Choroid plexus epithelial cell (primary cell): ENCODE results near the gene TRIM33.

Source experiments
- DNase-seq: peaks from one replicate; pipeline ENCODE4 v3.0.0-alpha.2; 2010; ENCODE audit warnings: low read depth
- H3K4me3 ChIP-seq: 2 replicates; pipeline ENCODE4 v1.5.1; 2011; ENCODE audit warnings: low read depth, mild to moderate bottlenecking, control low read depth, low read length, moderate library complexity
- TF ChIP-seq, protein P1 (sequence below): conservative IDR thresholded peaks from 2 replicates; pipeline ENCODE4 v1.5.1; 2011; ENCODE audit warnings: low read depth, mild to moderate bottlenecking, control low read depth, inconsistent platforms, low read length, moderate library complexity

TRIM33 gene

GRCh38 chr1:114503916-114504422 is 7.0 kb downstream of the TRIM33 start:
- DNase-seq, result no peak
- TF ChIP-seq, protein P1, sequence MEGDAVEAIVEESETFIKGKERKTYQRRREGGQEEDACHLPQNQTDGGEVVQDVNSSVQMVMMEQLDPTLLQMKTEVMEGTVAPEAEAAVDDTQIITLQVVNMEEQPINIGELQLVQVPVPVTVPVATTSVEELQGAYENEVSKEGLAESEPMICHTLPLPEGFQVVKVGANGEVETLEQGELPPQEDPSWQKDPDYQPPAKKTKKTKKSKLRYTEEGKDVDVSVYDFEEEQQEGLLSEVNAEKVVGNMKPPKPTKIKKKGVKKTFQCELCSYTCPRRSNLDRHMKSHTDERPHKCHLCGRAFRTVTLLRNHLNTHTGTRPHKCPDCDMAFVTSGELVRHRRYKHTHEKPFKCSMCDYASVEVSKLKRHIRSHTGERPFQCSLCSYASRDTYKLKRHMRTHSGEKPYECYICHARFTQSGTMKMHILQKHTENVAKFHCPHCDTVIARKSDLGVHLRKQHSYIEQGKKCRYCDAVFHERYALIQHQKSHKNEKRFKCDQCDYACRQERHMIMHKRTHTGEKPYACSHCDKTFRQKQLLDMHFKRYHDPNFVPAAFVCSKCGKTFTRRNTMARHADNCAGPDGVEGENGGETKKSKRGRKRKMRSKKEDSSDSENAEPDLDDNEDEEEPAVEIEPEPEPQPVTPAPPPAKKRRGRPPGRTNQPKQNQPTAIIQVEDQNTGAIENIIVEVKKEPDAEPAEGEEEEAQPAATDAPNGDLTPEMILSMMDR, result no peak
- H3K4me3 ChIP-seq, result no peak overlapping the region

DNA sequence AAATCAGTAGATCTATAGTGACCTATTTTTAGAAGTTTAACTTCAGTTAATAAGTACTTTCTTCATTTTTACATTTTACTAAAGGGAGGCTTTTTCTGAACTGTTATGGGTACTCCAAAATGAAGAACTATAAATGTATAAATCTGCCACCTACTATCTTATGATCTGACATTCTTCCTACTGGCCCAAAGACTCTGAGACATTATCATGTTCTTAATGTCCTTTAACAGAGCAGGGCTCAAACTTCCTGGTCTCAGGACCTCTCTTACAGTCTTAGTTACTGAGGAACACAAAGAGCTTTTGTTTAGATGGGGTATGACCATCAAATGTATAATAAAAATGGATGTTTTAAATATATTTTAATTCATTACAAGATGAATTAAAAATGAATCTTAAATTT is 8.9 kb downstream of the TRIM33 start:
- no peak for DNase-seq
- no peak overlapping the region for H3K4me3 ChIP-seq
- TF ChIP-seq, protein P1, result no peak

- H3K4me3 ChIP-seq, result no peak overlapping the region
- no peak for DNase-seq
- TF ChIP-seq, protein P1, result no peak
Measured at GRCh38 chr1:114499478-114499877, 11.5 kb downstream of the TRIM33 start.

GRCh38 chr1:114496089-114496488 is 14.9 kb downstream of the TRIM33 start:
- DNase-seq, result no peak
- TF ChIP-seq, protein P1, result no peak
- H3K4me3 ChIP-seq, result no peak overlapping the region

DNA sequence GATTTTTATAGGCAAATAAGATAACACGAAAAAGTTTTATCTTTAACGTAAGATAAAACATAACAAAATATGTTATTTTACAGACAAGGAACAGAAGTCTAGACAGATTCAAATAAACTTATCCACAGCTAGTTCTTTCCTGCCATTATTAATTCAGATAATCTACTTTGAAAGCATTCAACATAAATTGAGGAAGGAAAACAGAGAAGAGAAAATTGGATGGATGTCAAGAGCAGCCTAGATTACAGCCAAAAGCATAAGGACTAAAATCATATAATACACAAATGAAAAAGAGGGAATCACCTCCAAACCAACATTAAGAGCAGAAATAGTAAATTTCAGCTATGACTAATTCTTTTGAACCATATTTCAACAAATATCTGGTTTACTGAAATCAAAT is 15.5 kb downstream of the TRIM33 start:
- DNase-seq, result no peak
- TF ChIP-seq, protein P1, result no peak
- no peak overlapping the region for H3K4me3 ChIP-seq

- H3K4me3 ChIP-seq, result no peak overlapping the region
- TF ChIP-seq, protein P1, result no peak
- DNase-seq, result no peak
Measured at GRCh38 chr1:114492978-114493377, 18.0 kb downstream of the TRIM33 start.

- DNase-seq, result no peak
- TF ChIP-seq, protein P1, result no peak
- H3K4me3 ChIP-seq, result no peak overlapping the region
Measured at GRCh38 chr1:114490274-114490693, 20.7 kb downstream of the TRIM33 start.
